Tibial nerve (tissue), 4 donors: ENCODE measurements around the gene PTPRO. TPM values are rescaled to one million over a fixed set of nuclear protein-coding genes. Genes with fewer than 3 reads are reported as not detected.

Experiments
- DNase-seq, 2 donors: peaks; one replicate each; pipeline ENCODE4 v3.0.0-alpha.2; 2019; ENCODE audit warnings: low spot score in 2 of 2
- H3K27ac ChIP-seq, 4 donors: fragments of 200-600 bp; sonication (generic) in 3 of 4; one replicate each; pipeline ENCODE4 v1.5.1; 2017 to 2019; ENCODE audit warnings: mild to moderate bottlenecking in 1 of 4
- H3K27me3 ChIP-seq, 2 donors: fragments of 200-600 bp; sonication (generic) in 1 of 2; one replicate each; pipeline versions ENCODE4 v1.5.1 to v1.6.0; 2017 to 2019
- H3K36me3 ChIP-seq, 3 donors: fragments of 200-600 bp; sonication (generic); one replicate each; pipeline ENCODE4 v1.5.1; 2018 to 2019
- H3K4me1 ChIP-seq, 4 donors: fragments of 200-600 bp; sonication (generic) in 3 of 4; one replicate each; pipeline ENCODE4 v1.5.1; 2017 to 2019
- H3K4me3 ChIP-seq, 4 donors: fragments of 200-600 bp; sonication (generic) in 3 of 4; one replicate each; pipeline ENCODE4 v1.5.1; 2017 to 2019; ENCODE audit warnings: mild to moderate bottlenecking in 1 of 4, moderate library complexity in 1 of 4
- H3K9me3 ChIP-seq, 4 donors: fragments of 200-600 bp; sonication (generic) in 3 of 4; one replicate each; pipeline ENCODE4 v1.5.1; 2017 to 2019
- CTCF ChIP-seq, 5 experiments: fragments of 200-600 bp in 3 of 5; fragments of 450-650 bp in 2 of 5; sonication (generic) in 3 of 5; IDR thresholded peaks; one replicate each; pipeline ENCODE4 v1.5.1; 2016 to 2019; ENCODE audit warnings: antibody characterized with exemption in 5 of 5, mild to moderate bottlenecking in 3 of 5, moderate library complexity in 2 of 5
- EP300 ChIP-seq, 2 donors: sonication (generic); formaldehyde crosslinking; IDR thresholded peaks; one replicate each; pipeline ENCODE4 v1.6.1; 2017; ENCODE audit warnings: antibody characterized with exemption in 2 of 2, mild to moderate bottlenecking in 1 of 2
- POLR2A ChIP-seq, 2 donors: fragments of 450-650 bp; IDR thresholded peaks; one replicate each; pipeline ENCODE4 v1.6.1; 2017; ENCODE audit warnings: antibody characterized with exemption in 2 of 2, mild to moderate bottlenecking in 2 of 2, moderate library complexity in 2 of 2
- WGBS, 2 donors: methylation state at CpG; one replicate each; pipeline ENCODE4 v1.1.5; 2018; 5-methylcytosine and 5-hydroxymethylcytosine counted together
- total RNA-seq, 4 donors: library from RNA; depleted of rRNA; stranded (reverse); fragments of >200 nt; gene quantifications; one replicate each; pipeline ENCODE4 v1.1.0, GENCODE V29; 2016

The PTPRO gene
- total RNA-seq, 4 donors from 2014 or later: 1.3 to 5.1 (median 2.0) TPM

GRCh38 chr12:15496738-15497137 is 174.4 kb downstream of the PTPRO start:
- Histone ChIP-seq H3K36me3 (no peaks in the 10 kb centered on the region), H3K9me3 (no peaks in the 10 kb centered on the region), H3K4me1 (no peaks in the 10 kb centered on the region), H3K27ac (no peak overlapping the region), H3K4me3 (no peak overlapping the region), H3K27me3 (no peaks in the 10 kb centered on the region)
- TF ChIP-seq POLR2A (IDR thresholded peaks at IDR 0.05) (no peak), CTCF (IDR thresholded peaks at IDR 0.05) (no peak), EP300 (IDR thresholded peaks at IDR 0.05) (no peak)
- no peak for DNase-seq

- WGBS, 2 donors: 51 to 61% methylated on average over 4 of the region's 4 CpGs
- H3K4me3 ChIP-seq: no peak overlapping the region
Observed at GRCh38 chr12:15497671-15498292, 175.5 kb downstream of the PTPRO start.

GRCh38 chr12:15502211-15502610 is 179.9 kb downstream of the PTPRO start:
- 42 to 49% methylated on average over 2 of the region's 2 CpGs for WGBS, 2 donors
- H3K4me1 ChIP-seq: no peaks in the 10 kb centered on the region
- no peaks in the 10 kb centered on the region for H3K36me3 ChIP-seq
- H3K27ac ChIP-seq: no peak overlapping the region
- TF ChIP-seq CTCF (IDR thresholded peaks at IDR 0.05): no peak
- H3K27me3 ChIP-seq: no peaks in the 10 kb centered on the region
- no peaks in the 10 kb centered on the region for H3K9me3 ChIP-seq
- no peak overlapping the region for H3K4me3 ChIP-seq
- DNase-seq: no peak

More at GRCh38 chr12:15497671-15498292, 175.5 kb downstream of the PTPRO start:
- Histone ChIP-seq H3K27ac (no peak overlapping the region), H3K27me3 (no peaks in the 10 kb centered on the region), H3K9me3 (no peaks in the 10 kb centered on the region), H3K36me3 (no peaks in the 10 kb centered on the region), H3K4me1 (no peaks in the 10 kb centered on the region)
- TF ChIP-seq CTCF (IDR thresholded peaks at IDR 0.05) (no peak), POLR2A (IDR thresholded peaks at IDR 0.05) (no peak), EP300 (IDR thresholded peaks at IDR 0.05) (no peak)
- no peak for DNase-seq

DNA sequence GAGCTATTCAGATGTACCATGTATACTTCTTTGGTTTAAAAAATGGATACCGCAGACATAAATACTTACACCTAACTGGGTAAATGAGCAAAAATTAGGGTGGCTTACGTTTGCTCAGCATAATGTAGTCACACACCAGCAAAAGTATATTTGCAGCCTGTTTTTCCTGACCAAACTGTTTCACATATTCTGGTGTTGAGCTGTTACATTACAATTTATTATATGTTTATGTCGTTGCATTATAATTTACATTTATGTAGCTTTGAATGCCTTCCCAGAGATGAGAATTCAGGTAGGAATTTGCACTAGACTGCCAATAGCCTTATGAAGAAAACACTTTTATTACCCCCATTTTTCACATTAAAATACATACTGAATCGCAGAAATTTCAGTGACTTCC is 183.3 kb downstream of the PTPRO start:
- no peak overlapping the region for H3K4me3 ChIP-seq

DNA sequence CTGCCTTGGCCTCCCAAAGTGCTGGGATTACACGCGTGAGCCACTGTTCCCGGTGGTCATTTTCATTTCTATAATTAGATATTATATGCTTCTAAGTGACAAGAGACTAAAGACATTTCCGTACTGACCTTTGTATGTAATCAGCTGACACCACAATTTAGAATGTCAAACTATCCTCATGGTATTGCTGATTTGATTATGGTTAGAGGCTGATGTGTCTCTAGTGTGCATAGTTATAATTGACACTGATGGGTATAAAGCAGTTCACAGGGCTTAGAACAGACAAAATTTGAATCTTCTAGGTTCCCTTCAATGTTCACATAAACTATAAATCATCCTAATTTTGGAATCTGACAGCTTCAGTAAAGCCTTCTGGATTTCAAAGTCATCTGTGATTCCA is 192.7 kb downstream of the PTPRO start:
- no peaks in the 10 kb centered on the region for H3K4me1 ChIP-seq
- H3K4me3 ChIP-seq: no peak overlapping the region
- TF ChIP-seq EP300 (IDR thresholded peaks at IDR 0.05): no peak
- no peak for TF ChIP-seq POLR2A (IDR thresholded peaks at IDR 0.05)
- TF ChIP-seq CTCF (IDR thresholded peaks at IDR 0.05): no peak
- 24 to 42% methylated on average over 4 of the region's 4 CpGs for WGBS, 2 donors
- H3K36me3 ChIP-seq: no peaks in the 10 kb centered on the region
- DNase-seq: no peak
- no peak overlapping the region for H3K27ac ChIP-seq
- no peaks in the 10 kb centered on the region for H3K27me3 ChIP-seq
- no peaks in the 10 kb centered on the region for H3K9me3 ChIP-seq

More for the DNA sequence above, 183.3 kb downstream of the PTPRO start:
- H3K9me3 ChIP-seq: no peaks in the 10 kb centered on the region
- TF ChIP-seq CTCF (IDR thresholded peaks at IDR 0.05) (no peak), EP300 (IDR thresholded peaks at IDR 0.05) (no peak), POLR2A (IDR thresholded peaks at IDR 0.05) (no peak)
- DNase-seq: no peak
- no peaks in the 10 kb centered on the region for H3K4me1 ChIP-seq
- H3K27me3 ChIP-seq: no peaks in the 10 kb centered on the region
- H3K27ac ChIP-seq: no peak overlapping the region
- no peaks in the 10 kb centered on the region for H3K36me3 ChIP-seq
- WGBS, 2 donors: 81 to 86% methylated on average over 4 of the region's 4 CpGs
